Osteoblast (primary cell): ENCODE measurements around the gene MAFF. TPM values are rescaled to one million over a fixed set of nuclear protein-coding genes. Genes with fewer than 3 reads are reported as not detected.

Source experiments
- DNase-seq: peaks from one replicate; pipeline ENCODE4 v3.0.0; 2011; ENCODE audit warnings: low spot score, mixed read lengths; ENCODE audit not compliant: insufficient read length; ENCODE audit errors: missing footprints
- H2AFZ ChIP-seq: 2 replicates; pipeline ENCODE4 v1.6.0; 2011; ENCODE audit warnings: mild to moderate bottlenecking, low read length
- H3K27ac ChIP-seq: 2 replicates; pipeline ENCODE4 v1.5.1; 2011; ENCODE audit warnings: mild to moderate bottlenecking, low read depth, low read length, moderate library complexity
- H3K27me3 ChIP-seq: 2 replicates; pipeline ENCODE4 v1.6.0; 2012; ENCODE audit warnings: mild to moderate bottlenecking, control low read depth, inconsistent platforms, low read length, moderate library complexity; ENCODE audit not compliant: insufficient read depth
- H3K36me3 ChIP-seq: 2 replicates; pipeline ENCODE4 v1.5.1; 2011; ENCODE audit warnings: mild to moderate bottlenecking, low read length, control low read depth, moderate library complexity; ENCODE audit not compliant: insufficient read depth
- H3K4me1 ChIP-seq: 2 replicates; pipeline ENCODE4 v1.5.1; 2011; ENCODE audit warnings: mild to moderate bottlenecking, low read length, control low read depth, moderate library complexity; ENCODE audit not compliant: insufficient read depth
- H3K4me2 ChIP-seq: 2 replicates; pipeline ENCODE4 v1.6.0; 2011; ENCODE audit warnings: mild to moderate bottlenecking, low read length; ENCODE audit not compliant: insufficient read depth
- H3K4me3 ChIP-seq: fragments of 200-600 bp; sonication (generic); 3 replicates; pipeline ENCODE4 v1.5.1; 2012; ENCODE audit warnings: mild to moderate bottlenecking, low read length, inconsistent platforms; ENCODE audit not compliant: insufficient read depth
- H3K79me2 ChIP-seq: 2 replicates; pipeline ENCODE4 v1.6.0; 2012; ENCODE audit warnings: mild to moderate bottlenecking, low read length, control low read depth, inconsistent platforms; ENCODE audit not compliant: insufficient read depth
- H3K9me3 ChIP-seq: 2 replicates; pipeline ENCODE4 v1.5.1; 2011; ENCODE audit warnings: low read depth, low read length, control low read depth
- H4K20me1 ChIP-seq: 2 replicates; pipeline ENCODE4 v1.6.0; 2012; ENCODE audit warnings: mild to moderate bottlenecking, low read length, control low read depth; ENCODE audit not compliant: insufficient read depth
- CTCF ChIP-seq: IDR thresholded peaks from 2 replicates; pipeline ENCODE4 v1.5.1; 2011; ENCODE audit warnings: mild to moderate bottlenecking, low read depth, low read length, moderate library complexity; ENCODE audit errors: extremely low read depth
- total RNA-seq: library from RNA; depleted of rRNA; stranded (reverse); fragments of >200 nt; gene quantifications from 2 replicates; pipeline ENCODE4 v1.2.3, GENCODE V29; 2012

The MAFF gene
- total RNA-seq, 1 donor = 22.4 TPM

GRCh38 chr22:38222797-38223119 lies 21.0 kb downstream of the MAFF start:
- H3K27ac ChIP-seq = no peak overlapping the region

GRCh38 chr22:38223289-38223960 lies 21.6 kb downstream of the MAFF start:
- peaks cover 53% of the 10 kb centered on the region for H3K36me3 ChIP-seq
- no peak for DNase-seq
- H3K4me1 ChIP-seq = peaks cover 15% of the 10 kb centered on the region
- no peak overlapping the region for H2AFZ ChIP-seq
- no peak for TF ChIP-seq CTCF
- no peaks in the 10 kb centered on the region for H4K20me1 ChIP-seq
- no peak overlapping the region for H3K27ac ChIP-seq
- H3K4me3 ChIP-seq = no peak overlapping the region
- no peaks in the 10 kb centered on the region for H3K79me2 ChIP-seq
- no peaks in the 10 kb centered on the region for H3K27me3 ChIP-seq
- H3K9me3 ChIP-seq = no peaks in the 10 kb centered on the region
- H3K4me2 ChIP-seq = no peak overlapping the region

More at GRCh38 chr22:38222797-38223119, 21.0 kb downstream of the MAFF start:
- no peak overlapping the region for H3K4me2 ChIP-seq
- H3K79me2 ChIP-seq = no peaks in the 10 kb centered on the region
- H3K4me3 ChIP-seq = no peak overlapping the region
- no peaks in the 10 kb centered on the region for H4K20me1 ChIP-seq
- no peaks in the 10 kb centered on the region for H3K27me3 ChIP-seq
- H3K4me1 ChIP-seq = peaks cover 21% of the 10 kb centered on the region
- H3K9me3 ChIP-seq = no peaks in the 10 kb centered on the region
- no peak for TF ChIP-seq CTCF
- DNase-seq = no peak
- no peak overlapping the region for H2AFZ ChIP-seq
- H3K36me3 ChIP-seq = peaks cover 47% of the 10 kb centered on the region

- Histone ChIP-seq H3K36me3 (peaks cover 74% of the 10 kb centered on the region), H3K27ac (no peak overlapping the region), H4K20me1 (no peaks in the 10 kb centered on the region)
Measured at GRCh38 chr22:38226853-38227649, 25.3 kb downstream of the MAFF start.

More at GRCh38 chr22:38226853-38227649, 25.3 kb downstream of the MAFF start:
- no peak for DNase-seq
- H3K4me2 ChIP-seq = no peak overlapping the region
- TF ChIP-seq CTCF = no peak
- H3K4me1 ChIP-seq = peaks cover 10% of the 10 kb centered on the region
- H2AFZ ChIP-seq = no peak overlapping the region
- no peak overlapping the region for H3K4me3 ChIP-seq
- no peaks in the 10 kb centered on the region for H3K9me3 ChIP-seq
- H3K27me3 ChIP-seq = no peaks in the 10 kb centered on the region
- H3K79me2 ChIP-seq = peaks cover 3% of the 10 kb centered on the region
